NB4 (cell line): ENCODE results near the gene MRFAP1L1.
A peak's percentile ranks its signal among the peaks of the same experiment; 100 is the strongest.

Experiments used
- DNase-seq: peaks from one replicate; pipeline ENCODE4 v3.0.0; 2010; ENCODE audit warnings: low read depth
- H3K4me3 ChIP-seq: one replicate; pipeline ENCODE4 v1.5.1; 2011; ENCODE audit warnings: mild to moderate bottlenecking, low read depth, low read length, moderate library complexity
- CTCF ChIP-seq: IDR thresholded peaks from one replicate; pipeline ENCODE4 v1.5.1; 2012; ENCODE audit warnings: low read depth, low read length
- MAX ChIP-seq: IDR thresholded peaks from 2 replicates; pipeline ENCODE4 v1.6.1; 2011; ENCODE audit warnings: low read depth, low read length
- MYC ChIP-seq: IDR thresholded peaks from 2 replicates; pipeline ENCODE4 v1.6.1; 2011; ENCODE audit warnings: low read depth, low read length
- POLR2A ChIP-seq: IDR thresholded peaks from 2 replicates; pipeline ENCODE4 v1.6.1; 2011; ENCODE audit warnings: mild to moderate bottlenecking; ENCODE audit not compliant: insufficient read length; ENCODE audit errors: extremely low read depth

MRFAP1L1 gene

GRCh38 chr4:6719611-6720179, 10.0 kb upstream of the MRFAP1L1 start:
- no peak overlapping the region for H3K4me3 ChIP-seq
- TF ChIP-seq POLR2A (no peak), MAX (no peak)
- DNase-seq = no peak

GRCh38 chr4:6718932-6719610, 9.4 kb upstream of the MRFAP1L1 start:
- DNase-seq = no peak
- TF ChIP-seq MAX (no peak), POLR2A (no peak), MYC (no peak), CTCF (no peak)
- H3K4me3 ChIP-seq = no peak overlapping the region

GRCh38 chr4:6716958-6717655, 7.4 kb upstream of the MRFAP1L1 start:
- TF ChIP-seq CTCF = no peak
- no peak for TF ChIP-seq POLR2A
- no peak for TF ChIP-seq MYC
- no peak for TF ChIP-seq MAX
- H3K4me3 ChIP-seq = peak overlapping the region; percentile 97
- DNase-seq = peak; percentile 55

GRCh38 chr4:6716018-6716911, 6.6 kb upstream of the MRFAP1L1 start, which contains the start of gene BLOC1S4:
BLOC1S4 (plus strand) TSS chr4:6716174; CDS start chr4:6716210, 36 bp downstream.
- peak; percentile 96 for TF ChIP-seq POLR2A
- TF ChIP-seq MAX = peak; percentile 90
- peak; percentile 90 for TF ChIP-seq MYC
- no peak for TF ChIP-seq CTCF
- peak; percentile 98 for DNase-seq

GRCh38 chr4:6715704-6716017, 6.0 kb upstream of the MRFAP1L1 start:
- no peak for TF ChIP-seq CTCF
- TF ChIP-seq MAX = no peak
- no peak for TF ChIP-seq MYC
- no peak for TF ChIP-seq POLR2A
- no peak for DNase-seq
- H3K4me3 ChIP-seq = peak overlapping the region; percentile 97

More at GRCh38 chr4:6716018-6716911, 6.6 kb upstream of the MRFAP1L1 start, which contains the start of gene BLOC1S4:
- peak within 1 kb of the TSS; percentile 97 for H3K4me3 ChIP-seq

- H3K4me3 ChIP-seq = no peak overlapping the region
- DNase-seq = no peak
- TF ChIP-seq MYC (no peak), MAX (no peak), CTCF (no peak), POLR2A (no peak)
Observed at GRCh38 chr4:6714954-6715353, 5.3 kb upstream of the MRFAP1L1 start.
